Cardiac muscle cell (in vitro differentiated cells and primary cell): Measurements from ENCODE around the gene SLC25A29. TPM values are rescaled to one million over a fixed set of nuclear protein-coding genes. Genes with fewer than 3 reads are reported as not detected.
"Not testable (repeated sequence)": the region's sequence is repeated elsewhere in the genome, so short reads cannot be mapped to it uniquely, and the experiment has no call there.

Experiments
- DNase-seq, 2 donors: peaks; one replicate each; pipeline versions ENCODE4 v3.0.0 to v3.0.0-alpha.2; 2010 to 2017; ENCODE audit warnings: low read depth in 1 of 2, low spot score in 1 of 2
- H3K27ac ChIP-seq: fragments of 200-600 bp; sonication (generic); 2 replicates; pipeline ENCODE4 v1.5.1; 2016
- H3K27me3 ChIP-seq: fragments of 200-600 bp; sonication (generic); 2 replicates; pipeline ENCODE4 v1.6.0; 2016; ENCODE audit warnings: control low read depth
- H3K36me3 ChIP-seq: fragments of 200-600 bp; sonication (generic); 2 replicates; pipeline ENCODE4 v1.5.1; 2016; ENCODE audit warnings: control low read depth
- H3K4me1 ChIP-seq: fragments of 200-600 bp; sonication (generic); 2 replicates; pipeline ENCODE4 v1.8.1; 2017; ENCODE audit warnings: low read depth, mild to moderate bottlenecking, mixed run types
- H3K4me3 ChIP-seq: fragments of 200-600 bp; sonication (generic); 2 replicates; pipeline ENCODE4 v1.5.1; 2016; ENCODE audit warnings: mild to moderate bottlenecking
- H3K9me3 ChIP-seq: fragments of 200-600 bp; sonication (generic); 2 replicates; pipeline ENCODE4 v1.5.1; 2017; ENCODE audit warnings: low read depth, mild to moderate bottlenecking, control low read depth
- CTCF ChIP-seq: IDR thresholded peaks from 2 replicates; pipeline ENCODE4 v1.5.1; 2012; ENCODE audit warnings: low read depth, mild to moderate bottlenecking, low read length
- polyA plus RNA-seq: library from polyadenylated mRNA; unstranded; fragments of >200 nt; fragmentation: Nextera tagmentation; extraction: Ambion mirVana; gene quantifications from 2 replicates; pipeline ENCODE4 v1.2.1, GENCODE V29; 2016
- total RNA-seq: library from RNA; depleted of rRNA; stranded (reverse); fragments of >200 nt; gene quantifications from 2 replicates; pipeline ENCODE4 v1.2.3, GENCODE V29; 2016

SLC25A29 gene
- total and polyA plus RNA-seq, 2 experiments from 2014 or later, result 49.4 to 125 TPM

DNA sequence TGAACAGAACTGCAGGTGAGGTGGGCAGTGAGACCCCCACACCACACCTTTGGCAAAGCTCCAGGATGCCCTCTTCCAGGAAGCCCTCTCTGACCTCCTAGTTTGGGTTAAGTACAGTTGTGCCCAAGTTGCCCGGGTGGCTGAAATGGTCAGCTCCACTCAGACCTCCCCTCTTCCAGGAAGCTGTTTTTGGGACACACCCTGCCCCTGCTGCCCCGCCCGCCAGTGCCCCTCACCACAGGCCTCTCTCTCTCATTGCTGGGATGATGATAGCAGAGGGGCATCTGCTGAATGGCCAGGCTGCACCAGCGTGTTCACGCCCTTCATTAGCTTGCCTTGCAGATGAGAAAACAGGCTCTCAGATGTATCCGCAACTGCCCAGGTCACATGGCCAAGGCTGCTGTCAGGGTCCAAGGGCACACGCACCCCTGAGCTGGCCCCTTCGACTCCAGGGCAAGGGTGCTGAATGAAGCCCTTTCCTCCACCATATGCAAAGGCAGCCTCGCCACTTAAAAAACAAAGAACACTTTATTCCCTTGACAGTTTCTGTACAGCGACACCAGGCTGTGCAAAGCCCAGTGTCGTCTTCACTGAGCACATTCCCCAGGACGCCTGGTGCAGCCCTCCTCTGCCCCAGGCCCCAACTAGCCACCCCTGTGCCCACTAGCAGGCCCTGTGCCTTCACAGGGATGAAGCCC, 15.5 kb downstream of the SLC25A29 start:
- DNase-seq, result no peak

DNA sequence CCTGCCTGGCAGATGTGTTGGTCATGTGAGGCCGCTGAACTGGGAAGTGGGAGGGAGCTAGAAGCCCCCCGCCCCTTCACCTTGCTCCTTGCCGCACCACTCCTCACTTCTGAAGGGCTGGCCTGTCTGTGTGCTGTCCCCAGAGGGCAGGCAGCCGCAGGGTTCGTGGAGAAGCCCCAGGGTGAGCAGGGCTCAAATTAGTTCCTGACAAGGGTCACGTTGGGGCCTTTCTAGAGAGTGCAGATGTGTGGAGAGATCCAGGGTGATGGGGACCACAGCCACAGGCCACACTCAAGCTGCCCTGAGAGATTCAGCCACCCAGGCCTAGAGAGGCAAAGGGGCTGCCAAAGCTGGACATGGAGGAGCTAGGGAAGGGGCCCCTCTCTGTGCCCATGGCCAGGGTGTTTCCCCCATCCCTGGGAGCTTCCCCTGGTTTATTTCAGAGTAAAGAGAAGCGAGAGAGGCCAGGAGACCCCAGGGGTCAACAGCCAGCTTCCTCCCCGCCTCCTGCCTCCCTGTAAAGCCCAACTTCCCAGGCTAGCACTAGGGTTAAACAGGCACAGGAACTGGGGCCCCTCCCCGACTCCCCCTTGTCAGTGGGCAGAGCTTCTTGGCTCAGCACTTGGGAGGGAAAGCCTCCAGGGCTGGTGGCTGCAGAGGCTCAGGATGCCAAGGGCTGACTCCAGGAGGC, 16.2 kb downstream of the SLC25A29 start:
- Histone ChIP-seq H3K27me3 (no peaks in the 10 kb centered on the region), H3K9me3 (no peaks in the 10 kb centered on the region), H3K4me3 (no peak overlapping the region), H3K36me3 (no peaks in the 10 kb centered on the region), H3K4me1 (peaks cover 13% of the 10 kb centered on the region), H3K27ac (peak overlapping the region; percentile 81)
- no peak for TF ChIP-seq CTCF
- DNase-seq, result peak in 1 of 2 donors; percentile 74

More for the DNA sequence above, 15.5 kb downstream of the SLC25A29 start:
- Histone ChIP-seq H3K4me1 (peaks cover 13% of the 10 kb centered on the region), H3K9me3 (no peaks in the 10 kb centered on the region), H3K36me3 (no peaks in the 10 kb centered on the region), H3K4me3 (no peak overlapping the region), H3K27ac (peak overlapping the region; percentile 81), H3K27me3 (no peaks in the 10 kb centered on the region)
- TF ChIP-seq CTCF, result no peak

- H3K36me3 ChIP-seq, result no peaks in the 10 kb centered on the region
- TF ChIP-seq CTCF, result no peak
- no peak overlapping the region for H3K4me3 ChIP-seq
- no peak for DNase-seq
- peak overlapping the region; percentile 50 for H3K27ac ChIP-seq
- no peaks in the 10 kb centered on the region for H3K9me3 ChIP-seq
- no peaks in the 10 kb centered on the region for H3K27me3 ChIP-seq
- H3K4me1 ChIP-seq, result peaks cover 15% of the 10 kb centered on the region
These were observed 17.7 kb downstream of the SLC25A29 start for GRCh38 chr14:100288382-100289185.

DNA sequence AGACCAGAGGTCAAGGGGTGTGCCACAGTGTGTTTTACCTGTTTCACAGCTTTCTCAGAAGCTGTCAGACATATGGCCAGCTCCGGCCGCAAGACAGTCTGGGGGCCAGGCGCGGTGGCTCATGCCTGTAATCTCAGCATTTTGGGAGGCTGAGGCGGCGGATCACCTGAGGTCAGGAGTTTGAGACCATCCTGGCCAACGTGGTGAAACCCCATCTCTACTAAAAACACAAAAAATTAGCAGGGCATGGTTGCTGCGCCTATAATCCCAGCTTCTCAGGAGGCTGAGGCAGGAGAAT, 18.3 kb downstream of the SLC25A29 start:
- not testable (repeated sequence) for H3K27me3 ChIP-seq, H3K9me3 ChIP-seq, H3K4me3 ChIP-seq, H3K36me3 ChIP-seq, DNase-seq, H3K27ac ChIP-seq
- H3K4me1 ChIP-seq, result peaks cover 15% of the 10 kb centered on the region

- no peak overlapping the region for H3K27ac ChIP-seq
- no peaks in the 10 kb centered on the region for H3K36me3 ChIP-seq
- H3K27me3 ChIP-seq, result no peaks in the 10 kb centered on the region
- H3K9me3 ChIP-seq, result no peaks in the 10 kb centered on the region
- TF ChIP-seq CTCF, result no peak
- H3K4me3 ChIP-seq, result no peak overlapping the region
- DNase-seq, result no peak
- H3K4me1 ChIP-seq, result peaks cover 19% of the 10 kb centered on the region
These were observed 18.8 kb downstream of the SLC25A29 start for GRCh38 chr14:100287202-100287997.
